Esophagus muscularis mucosa (tissue), 4 donors: ENCODE measurements around the gene RAB40AL.

ENCODE experiments used
- EP300 ChIP-seq: sonication (generic); formaldehyde crosslinking; IDR thresholded peaks from one replicate; pipeline ENCODE4 v1.6.1; 2017; ENCODE audit warnings: antibody characterized with exemption
- POLR2A ChIP-seq: fragments of 450-650 bp; IDR thresholded peaks from one replicate; pipeline ENCODE4 v1.6.1; 2017; ENCODE audit warnings: antibody characterized with exemption, moderate library complexity, mild to moderate bottlenecking, low read depth
- TF ChIP-seq, protein P1 (sequence below), 3 experiments: fragments of 200-600 bp in 2 of 3; fragments of 450-650 bp in 1 of 3; sonication (generic) in 2 of 3; IDR thresholded peaks; one replicate each; pipeline ENCODE4 v1.5.1; 2017 to 2019; ENCODE audit warnings: antibody characterized with exemption in 3 of 3, mild to moderate bottlenecking in 2 of 3, moderate library complexity in 1 of 3

DNA sequence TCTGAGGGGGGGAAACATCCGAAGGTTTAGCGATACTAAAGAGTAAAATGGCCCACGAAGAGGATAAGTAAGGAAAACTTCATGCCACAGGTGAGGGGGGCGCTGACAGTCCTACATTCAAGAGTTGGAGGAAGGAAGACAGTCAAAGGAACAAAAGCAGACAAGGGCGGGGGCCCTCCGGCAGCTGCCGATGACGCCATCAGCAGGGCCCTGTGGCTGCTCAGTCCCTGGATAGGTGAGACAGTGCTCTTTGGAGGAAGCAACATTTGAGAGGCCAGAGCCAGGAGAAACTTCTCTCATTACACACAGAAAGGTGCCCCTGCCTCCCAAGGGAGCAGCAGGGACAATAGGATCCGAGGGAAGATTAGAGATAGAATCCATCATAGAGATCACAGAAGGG is 41.5 kb downstream of the RAB40AL start:
- TF ChIP-seq, protein P1, sequence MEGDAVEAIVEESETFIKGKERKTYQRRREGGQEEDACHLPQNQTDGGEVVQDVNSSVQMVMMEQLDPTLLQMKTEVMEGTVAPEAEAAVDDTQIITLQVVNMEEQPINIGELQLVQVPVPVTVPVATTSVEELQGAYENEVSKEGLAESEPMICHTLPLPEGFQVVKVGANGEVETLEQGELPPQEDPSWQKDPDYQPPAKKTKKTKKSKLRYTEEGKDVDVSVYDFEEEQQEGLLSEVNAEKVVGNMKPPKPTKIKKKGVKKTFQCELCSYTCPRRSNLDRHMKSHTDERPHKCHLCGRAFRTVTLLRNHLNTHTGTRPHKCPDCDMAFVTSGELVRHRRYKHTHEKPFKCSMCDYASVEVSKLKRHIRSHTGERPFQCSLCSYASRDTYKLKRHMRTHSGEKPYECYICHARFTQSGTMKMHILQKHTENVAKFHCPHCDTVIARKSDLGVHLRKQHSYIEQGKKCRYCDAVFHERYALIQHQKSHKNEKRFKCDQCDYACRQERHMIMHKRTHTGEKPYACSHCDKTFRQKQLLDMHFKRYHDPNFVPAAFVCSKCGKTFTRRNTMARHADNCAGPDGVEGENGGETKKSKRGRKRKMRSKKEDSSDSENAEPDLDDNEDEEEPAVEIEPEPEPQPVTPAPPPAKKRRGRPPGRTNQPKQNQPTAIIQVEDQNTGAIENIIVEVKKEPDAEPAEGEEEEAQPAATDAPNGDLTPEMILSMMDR (IDR thresholded peaks at IDR 0.05) = no peak
- TF ChIP-seq POLR2A (no peak), EP300 (no peak)
